ENCODE measurements around the gene TRIM13.

TRIM13 gene

GRCh38 chr13:50017819-50018218 lies 21.0 kb downstream of the TRIM13 start:
- no peak for DNase-seq (ENCODE audit: low spot score)
- no peak for TF ChIP-seq CTCF (conservative IDR thresholded peaks at IDR 0.05; ENCODE audit: low read depth)
- H3K27ac ChIP-seq = no peak overlapping the region
- CTCF ChIA-PET = interaction anchor here (0.6 kb wide), 1 partner anchor 636 kb away, joined by 3 read pairs; no protein-coding TSS in a partner anchor
- POLR2A ChIA-PET (ENCODE audit: low non-redundant PET) = no interaction called here

DNA sequence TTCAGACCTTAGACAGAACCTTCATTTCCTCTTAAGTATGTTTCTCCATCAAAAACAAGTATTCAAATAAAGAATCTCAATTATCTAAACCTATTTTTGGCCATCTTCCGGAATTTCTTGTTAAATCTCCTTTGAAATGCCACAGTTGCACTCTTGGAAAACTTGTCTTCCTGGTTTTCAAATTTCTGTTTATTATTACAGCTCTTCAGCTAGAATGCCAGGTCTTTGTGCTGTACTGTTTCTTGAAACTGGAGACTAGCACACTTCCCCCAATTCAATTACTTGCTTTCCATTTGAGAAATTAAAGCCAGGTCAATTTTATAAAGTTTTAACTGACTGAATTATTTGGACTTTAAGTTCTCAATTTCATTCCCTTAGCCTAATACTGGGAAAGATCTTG lies 28.6 kb downstream of the TRIM13 start:
- H3K27ac ChIP-seq = no peak overlapping the region
- TF ChIP-seq CTCF (conservative IDR thresholded peaks at IDR 0.05; ENCODE audit: low read depth) = no peak
- POLR2A ChIA-PET (ENCODE audit: low non-redundant PET) = no interaction called here
- DNase-seq (ENCODE audit: low spot score) = no peak
- CTCF ChIA-PET = no interaction called here

- no peak for TF ChIP-seq CTCF (conservative IDR thresholded peaks at IDR 0.05; ENCODE audit: low read depth)
- POLR2A ChIA-PET (ENCODE audit: low non-redundant PET) = no interaction called here
- CTCF ChIA-PET = no interaction called here
- no peak for DNase-seq (ENCODE audit: low spot score)
- no peak overlapping the region for H3K27ac ChIP-seq
Observed at GRCh38 chr13:50026788-50027473, 30.1 kb downstream of the TRIM13 start.

DNA sequence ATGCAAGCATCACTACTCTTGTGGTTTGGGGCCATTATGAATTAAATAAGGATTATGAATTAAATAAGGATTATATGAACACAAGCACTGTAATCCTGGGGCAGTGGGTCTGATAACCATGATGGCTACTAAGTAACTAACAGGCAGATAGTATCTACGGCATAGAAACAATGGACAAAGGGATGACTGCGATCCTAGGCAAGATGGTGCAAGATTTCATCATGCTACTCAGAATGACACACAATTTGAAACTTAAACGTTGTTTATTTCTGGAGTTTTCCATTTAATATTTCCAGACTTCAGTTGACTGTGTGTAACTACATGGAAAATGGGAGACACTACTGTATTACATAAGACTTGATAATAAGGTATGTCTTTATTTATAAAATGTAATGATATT lies 33.5 kb downstream of the TRIM13 start:
- ChIA-PET CTCF (no interaction called here), POLR2A (ENCODE audit: low non-redundant PET) (no interaction called here)
- no peak for DNase-seq (ENCODE audit: low spot score)
- no peak overlapping the region for H3K27ac ChIP-seq
- no peak for TF ChIP-seq CTCF (conservative IDR thresholded peaks at IDR 0.05; ENCODE audit: low read depth)

- ChIA-PET POLR2A (ENCODE audit: low non-redundant PET) (no interaction called here), CTCF (interaction anchor here (0.9 kb wide), 1 partner anchor 13 kb away, joined by 3 read pairs; no protein-coding TSS in a partner anchor)
- no peak overlapping the region for H3K27ac ChIP-seq
- no peak for DNase-seq (ENCODE audit: low spot score)
- TF ChIP-seq CTCF (conservative IDR thresholded peaks at IDR 0.05; ENCODE audit: low read depth) = no peak
Observed at GRCh38 chr13:50033725-50034124, 36.9 kb downstream of the TRIM13 start.

DNA sequence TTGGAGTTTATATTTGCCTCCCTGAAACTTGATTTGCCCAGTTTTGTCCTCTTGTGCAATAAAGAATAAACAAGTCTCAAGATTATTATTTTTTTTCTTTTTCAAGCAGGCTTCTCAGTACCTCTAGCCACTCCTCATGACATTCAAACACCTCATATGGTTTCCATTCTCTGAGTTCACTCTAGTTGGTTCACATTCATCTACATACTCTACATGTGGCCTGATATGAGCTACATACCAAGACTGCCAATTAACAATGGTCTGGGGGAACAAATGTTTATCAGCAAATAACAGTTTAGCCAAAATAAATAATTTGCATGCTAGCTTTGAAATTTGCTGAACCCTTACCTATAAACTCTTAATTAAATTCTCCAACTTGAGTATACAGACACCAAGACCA lies 40.9 kb downstream of the TRIM13 start:
- DNase-seq (ENCODE audit: low spot score) = no peak
- TF ChIP-seq CTCF (conservative IDR thresholded peaks at IDR 0.05; ENCODE audit: low read depth) = no peak
- ChIA-PET CTCF (no interaction called here), POLR2A (ENCODE audit: low non-redundant PET) (no interaction called here)
- no peak overlapping the region for H3K27ac ChIP-seq

Data from RWPE1 (cell line).